H1 (cell line): Measurements from ENCODE around the gene SH3D19. TPM values are rescaled to one million over a fixed set of nuclear protein-coding genes. Genes with fewer than 3 reads are reported as not detected.

Experiments
- CTCF ChIA-PET: fragments of 300-600 bp; sonication (Branson Sonifier 250); formaldehyde crosslinking; loops from one replicate; lab custom pipeline; 2021; ENCODE audit not compliant: partially characterized antibody; lab: Charles Lee
- POLR2A ChIA-PET: fragments of 300-600 bp; sonication (Branson Sonifier 250); formaldehyde crosslinking; loops from one replicate; lab custom pipeline; 2021; ENCODE audit warnings: inconsistent platforms; ENCODE audit not compliant: partially characterized antibody; lab: Charles Lee
- DNase-seq, 2 experiments: peaks; one replicate each; pipeline versions ENCODE4 v3.0.0 to v3.0.0-alpha.2; 2010 to 2022; ENCODE audit warnings: low spot score in 2 of 2, low read depth in 1 of 2, mixed read lengths in 1 of 2
- FAIRE-seq: peaks from 2 replicates; lab custom pipeline; 2011; peaks lifted over from hg19 to GRCh38; lab: Jason Lieb, UNC
- H2AFZ ChIP-seq: 2 replicates; pipeline ENCODE4 v1.8.1; 2012; ENCODE audit warnings: low read length, inconsistent platforms
- H2AK5ac ChIP-seq: 2 replicates; pipeline ENCODE4 v1.6.1; 2013; ENCODE audit warnings: low read depth, low read length
- H2BK120ac ChIP-seq: replicated peaks from 2 replicates; pipeline ENCODE3; 2013; ENCODE audit warnings: low read depth, low read length, inconsistent platforms
- H2BK12ac ChIP-seq: 2 replicates; pipeline ENCODE4 v1.6.1; 2013; ENCODE audit warnings: low read depth, low read length
- H2BK15ac ChIP-seq: 2 replicates; pipeline ENCODE4 v1.6.1; 2013; ENCODE audit warnings: low read length
- H2BK20ac ChIP-seq: 2 replicates; pipeline ENCODE4 v1.6.1; 2013; ENCODE audit warnings: low read length
- H2BK5ac ChIP-seq: 2 replicates; pipeline ENCODE4 v1.6.1; 2013; ENCODE audit warnings: low read depth, low read length
- H3K14ac ChIP-seq: 2 replicates; pipeline ENCODE4 v1.6.1; 2013; ENCODE audit warnings: inconsistent platforms; ENCODE audit not compliant: insufficient read length
- H3K18ac ChIP-seq: 2 replicates; pipeline ENCODE4 v1.6.1; 2013; ENCODE audit warnings: low read length; ENCODE audit errors: extremely low read depth
- H3K23ac ChIP-seq: 2 replicates; pipeline ENCODE4 v1.6.1; 2013; ENCODE audit warnings: inconsistent platforms; ENCODE audit not compliant: insufficient read length
- H3K23me2 ChIP-seq: 2 replicates; pipeline ENCODE4 v1.6.1; 2013; ENCODE audit warnings: low read depth, low read length
- H3K27ac ChIP-seq: 2 replicates; pipeline ENCODE4 v1.6.1; 2011; ENCODE audit warnings: low read depth, low read length, inconsistent platforms
- H3K27me3 ChIP-seq, 4 experiments: replicated peaks in 1 of 4; 1 replicate in 1 of 4; 2 replicates in 3 of 4; pipeline versions ENCODE4 v1.6.1 to v1.8.1; 2011 to 2013; ENCODE audit warnings: low read length in 3 of 4, mild to moderate bottlenecking in 3 of 4, inconsistent platforms in 2 of 4, mixed read lengths in 2 of 4, moderate library complexity in 1 of 4; ENCODE audit not compliant: control insufficient read depth in 3 of 4, insufficient read depth in 3 of 4; ENCODE audit errors: extremely low read depth in 1 of 4
- H3K36me3 ChIP-seq, 4 experiments: 2 replicates each; pipeline versions ENCODE4 v1.6.1 to v1.8.1; 2011 to 2013; ENCODE audit warnings: mild to moderate bottlenecking in 4 of 4, low read length in 3 of 4, moderate library complexity in 2 of 4, control low read depth in 1 of 4, inconsistent platforms in 1 of 4; ENCODE audit not compliant: insufficient read depth in 4 of 4, control insufficient read depth in 2 of 4
- H3K4ac ChIP-seq: replicated peaks from 2 replicates; pipeline ENCODE3; 2013; ENCODE audit warnings: low read length, low read depth, mixed read lengths, inconsistent platforms; ENCODE audit not compliant: insufficient read length
- H3K4me1 ChIP-seq, 4 experiments: replicated peaks in 1 of 4; 1 replicate in 1 of 4; 2 replicates in 3 of 4; pipeline versions ENCODE4 v1.6.1 to v1.8.1; 2011 to 2013; ENCODE audit warnings: low read length in 3 of 4, inconsistent platforms in 2 of 4, mixed read lengths in 1 of 4; ENCODE audit not compliant: insufficient read depth in 4 of 4, control insufficient read depth in 3 of 4
- H3K4me2 ChIP-seq, 2 experiments: 2 replicates each; pipeline versions ENCODE4 v1.6.1 to v1.8.1; 2011 to 2013; ENCODE audit warnings: low read depth in 2 of 2, low read length in 2 of 2, control low read depth in 1 of 2, inconsistent platforms in 1 of 2, mild to moderate bottlenecking in 1 of 2; ENCODE audit not compliant: insufficient read depth in 1 of 2
- H3K4me3 ChIP-seq, 4 experiments: fragments of 200-600, 300-600 bp in 1 of 4; sonication (generic), shearing (Covaris generic), sonication (Bioruptor Twin) in 1 of 4; 2 replicates each; pipeline versions ENCODE4 v1.5.1 to v1.8.1; 2011 to 2016; ENCODE audit warnings: low read length in 4 of 4, low read depth in 3 of 4, control low read depth in 2 of 4, inconsistent platforms in 2 of 4, mild to moderate bottlenecking in 2 of 4, mixed read lengths in 1 of 4, moderate library complexity in 1 of 4; ENCODE audit not compliant: insufficient read depth in 2 of 4; ENCODE audit errors: extremely low read depth in 1 of 4
- H3K56ac ChIP-seq: replicated peaks from 2 replicates; pipeline ENCODE3; 2013; ENCODE audit warnings: low read depth, mild to moderate bottlenecking, mixed read lengths, low read length, inconsistent platforms; ENCODE audit not compliant: insufficient read length
- H3K79me1 ChIP-seq: 2 replicates; pipeline ENCODE4 v1.6.1; 2013; ENCODE audit warnings: low read depth, low read length, control low read depth
- H3K79me2 ChIP-seq, 2 experiments: 2 replicates each; pipeline versions ENCODE4 v1.6.1 to v1.8.1; 2012 to 2013; ENCODE audit warnings: low read length in 2 of 2, mild to moderate bottlenecking in 2 of 2, inconsistent platforms in 1 of 2; ENCODE audit not compliant: insufficient read depth in 2 of 2, control insufficient read depth in 1 of 2
- H3K9ac ChIP-seq, 4 experiments: replicated peaks in 1 of 4; 1 replicate in 1 of 4; 2 replicates in 3 of 4; pipeline versions ENCODE4 v1.6.1 to v1.8.1; 2011 to 2013; ENCODE audit warnings: low read depth in 3 of 4, low read length in 3 of 4, control low read depth in 2 of 4, mild to moderate bottlenecking in 2 of 4, moderate library complexity in 2 of 4, inconsistent platforms in 1 of 4; ENCODE audit errors: extremely low read depth in 1 of 4
- H3K9me3 ChIP-seq, 2 experiments: 2 replicates each; pipeline versions ENCODE4 v1.6.1 to v1.8.1; 2012 to 2013; ENCODE audit warnings: mild to moderate bottlenecking in 2 of 2, moderate library complexity in 2 of 2, control low read depth in 1 of 2, inconsistent platforms in 1 of 2, low read depth in 1 of 2, low read length in 1 of 2, mixed read lengths in 1 of 2; ENCODE audit not compliant: insufficient read depth in 2 of 2
- H4K20me1 ChIP-seq, 2 experiments: replicated peaks in 1 of 2; 2 replicates each; pipeline versions ENCODE3 to v1.8.1; 2011 to 2013; ENCODE audit warnings: inconsistent platforms in 2 of 2, low read length in 2 of 2, mild to moderate bottlenecking in 1 of 2; ENCODE audit not compliant: insufficient read depth in 2 of 2, control insufficient read depth in 1 of 2
- H4K5ac ChIP-seq: 2 replicates; pipeline ENCODE4 v1.6.1; 2013; ENCODE audit warnings: low read length, low read depth, mixed read lengths, inconsistent platforms; ENCODE audit not compliant: insufficient read length
- H4K8ac ChIP-seq: 2 replicates; pipeline ENCODE4 v1.8.0; 2013; ENCODE audit warnings: mild to moderate bottlenecking, moderate library complexity, low read length, inconsistent platforms; ENCODE audit not compliant: insufficient read depth; ENCODE audit errors: extremely low read depth
- H4K91ac ChIP-seq: replicated peaks from 2 replicates; pipeline ENCODE3; 2013; ENCODE audit warnings: low read length, mixed read lengths, inconsistent platforms; ENCODE audit not compliant: insufficient read length
- WGBS, 2 experiments: shearing (Covaris generic) in 1 of 2; methylation state at CpG; one replicate each; pipeline versions ENCODE4 v1.1.6 to v1.1.7; 2013 to 2015; ENCODE audit warnings: low lambda C conversion rate in 2 of 2, mixed read lengths in 2 of 2, inconsistent platforms in 1 of 2, low coverage in 1 of 2, missing lambda C conversion rate in 1 of 2; ENCODE audit not compliant: insufficient replicate concordance in 2 of 2, insufficient coverage in 1 of 2, insufficient read length in 1 of 2; ENCODE audit errors: extremely low coverage in 1 of 2, missing lambda C conversion rate in 1 of 2; 5-methylcytosine and 5-hydroxymethylcytosine counted together
- polyA plus RNA-seq, 7 experiments: library from polyadenylated mRNA; depleted of rRNA in 3 of 7; stranded (reverse) in 5 of 7; unstranded in 2 of 7; fragments of >200 nt in 5 of 7; fragments of 200-250 nt in 2 of 7; gene quantifications; 1 replicate in 5 of 7; 2 replicates in 1 of 7; 4 replicates in 1 of 7; pipeline versions ENCODE4 v1.2.1 to v1.2.3, GENCODE V29; 2011 to 2013; ENCODE audit warnings: missing spikeins in 2 of 7, mixed read lengths in 2 of 7
- total RNA-seq: library from RNA; stranded (reverse); fragmentation: NEBNext Ultra II Directional; extraction: Animal tissue kit (Norgen Biotek cat#: 25700); gene quantifications from 2 replicates; pipeline ENCODE4 v1.2.1, GENCODE V29; 2021

SH3D19 gene
- total and polyA plus RNA-seq, 2 of the 8 experiments (the other 6 are each of a cell fraction or from before 2014, with no cell fraction given): 11.7 to 51.3 TPM

GRCh38 chr4:151227172-151227571 is 98.2 kb downstream of the SH3D19 start:
- Histone ChIP-seq H2AK5ac (no peak overlapping the region), H3K4me1 (no peaks in the 10 kb centered on the region), H2BK120ac (no peak overlapping the region), H3K9me3 (no peaks in the 10 kb centered on the region), H3K4me3 (no peak overlapping the region), H2BK12ac (no peak overlapping the region), H4K8ac (no peak overlapping the region), H3K18ac (no peak overlapping the region), H3K23me2 (0 out of 2 replicates have a peak, but pooled peaks cover 2% of the 10 kb centered on the region), H4K91ac (no peak overlapping the region), H3K27me3 (no peaks in the 10 kb centered on the region), H2BK5ac (no peak overlapping the region), H2AFZ (no peak overlapping the region), H2BK20ac (no peak overlapping the region), H4K20me1 (no peaks in the 10 kb centered on the region), H4K5ac (no peak overlapping the region), H3K9ac (no peak overlapping the region), H2BK15ac (no peak overlapping the region), H3K4me2 (no peak overlapping the region), H3K36me3 (no peaks in the 10 kb centered on the region; a peak in 1 of 8 replicates), H3K4ac (no peak overlapping the region), H3K23ac (no peak overlapping the region), H3K56ac (no peak overlapping the region), H3K79me2 (peaks cover 0 to 7% of the 10 kb centered on the region in 2 experiments; a peak in 2 of 4 replicates), H3K27ac (no peak overlapping the region), H3K79me1 (no peaks in the 10 kb centered on the region; the same call in 1 of the 2 replicates), H3K14ac (no peak overlapping the region)
- POLR2A ChIA-PET: no interaction called here
- 89% methylated on average over 1 of the region's 1 CpG; no CpG with 5 or more reads in 1 of the 2 experiments for WGBS, 2 experiments
- FAIRE-seq (no peak), DNase-seq (no peak)
- CTCF ChIA-PET: no interaction called here
